Activated CD4-positive, alpha-beta memory T cell treated with anti-CD3 and anti-CD28 coated beads, Interleukin-2, amount 10 ng/mL, durations not matched to agents 7 days and 5 days (primary cell): ENCODE results near the gene FAM169A. TPM values are rescaled to one million over a fixed set of nuclear protein-coding genes. Genes with fewer than 3 reads are reported as not detected.
A peak's percentile ranks its signal among the peaks of the same experiment; 100 is the strongest.
"Not testable (repeated sequence)": the region's sequence is repeated elsewhere in the genome, so short reads cannot be mapped to it uniquely, and the experiment has no call there.

Experiments
- CTCF ChIA-PET: fragments of 350-600 bp; sonication (Branson Sonifier 250); formaldehyde crosslinking; loops from one replicate; lab custom pipeline; 2021; ENCODE audit warnings: antibody characterized with exemption, inconsistent platforms; lab: Charles Lee
- POLR2A ChIA-PET: fragments of 350-600 bp; sonication (Branson Sonifier 250); formaldehyde crosslinking; loops from one replicate; lab custom pipeline; 2021; ENCODE audit warnings: antibody characterized with exemption; lab: Charles Lee
- DNase-seq: peaks from one replicate; pipeline ENCODE4 v3.0.0-alpha.2; 2020
- H3K27ac Mint-ChIP-seq: one replicate; pipeline ENCODE4 v1.8.0; 2021; ENCODE audit warnings: mild to moderate bottlenecking, mixed read lengths
- H3K27me3 Mint-ChIP-seq: one replicate; pipeline ENCODE4 v1.8.0; 2021; ENCODE audit warnings: mixed read lengths
- H3K36me3 Mint-ChIP-seq: one replicate; pipeline ENCODE4 v1.8.0; 2021; ENCODE audit warnings: low read depth, mixed read lengths
- H3K4me1 Mint-ChIP-seq: one replicate; pipeline ENCODE4 v1.8.0; 2021; ENCODE audit warnings: mixed read lengths
- H3K4me3 Mint-ChIP-seq: one replicate; pipeline ENCODE4 v1.8.0; 2021; ENCODE audit warnings: mild to moderate bottlenecking, mixed read lengths
- H3K9me3 Mint-ChIP-seq: one replicate; pipeline ENCODE4 v1.8.0; 2021; ENCODE audit warnings: mixed read lengths
- total RNA-seq, 2 experiments: library from RNA; stranded (reverse); gene quantifications; one replicate each; pipeline ENCODE4 v1.2.3, GENCODE V29; 2021

Gene FAM169A
- total RNA-seq, 2 experiments from 2014 or later: 3.5 to 4.6 TPM

DNA sequence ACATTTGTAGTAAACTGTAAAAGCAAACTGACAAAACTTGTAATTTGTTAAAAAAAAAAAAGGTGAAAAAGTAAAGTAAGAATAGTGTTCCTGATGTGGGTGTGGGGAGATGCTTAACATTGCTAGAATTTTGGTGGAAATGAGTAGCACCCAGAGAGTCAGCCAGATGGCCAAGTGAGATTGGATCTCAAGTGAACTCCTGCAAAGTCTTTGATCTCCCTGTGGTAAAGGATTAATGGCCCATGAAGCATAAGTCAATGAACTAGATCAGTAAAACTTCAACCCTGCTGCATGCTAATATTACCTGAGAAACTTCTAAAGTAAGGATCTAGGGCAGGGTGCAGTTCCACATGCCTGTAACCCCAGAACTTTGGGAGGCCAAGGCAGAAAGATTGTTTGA, 19.0 kb upstream of the FAM169A start:
- Mint-ChIP-seq H3K4me3 (no peak overlapping the region), H3K27ac (no peak overlapping the region), H3K9me3 (no peaks in the 10 kb centered on the region), H3K36me3 (no peaks in the 10 kb centered on the region), H3K27me3 (peaks cover 4% of the 10 kb centered on the region), H3K4me1 (no peaks in the 10 kb centered on the region)
- ChIA-PET POLR2A (no interaction called here), CTCF (no interaction called here)
- no peak for DNase-seq

DNA sequence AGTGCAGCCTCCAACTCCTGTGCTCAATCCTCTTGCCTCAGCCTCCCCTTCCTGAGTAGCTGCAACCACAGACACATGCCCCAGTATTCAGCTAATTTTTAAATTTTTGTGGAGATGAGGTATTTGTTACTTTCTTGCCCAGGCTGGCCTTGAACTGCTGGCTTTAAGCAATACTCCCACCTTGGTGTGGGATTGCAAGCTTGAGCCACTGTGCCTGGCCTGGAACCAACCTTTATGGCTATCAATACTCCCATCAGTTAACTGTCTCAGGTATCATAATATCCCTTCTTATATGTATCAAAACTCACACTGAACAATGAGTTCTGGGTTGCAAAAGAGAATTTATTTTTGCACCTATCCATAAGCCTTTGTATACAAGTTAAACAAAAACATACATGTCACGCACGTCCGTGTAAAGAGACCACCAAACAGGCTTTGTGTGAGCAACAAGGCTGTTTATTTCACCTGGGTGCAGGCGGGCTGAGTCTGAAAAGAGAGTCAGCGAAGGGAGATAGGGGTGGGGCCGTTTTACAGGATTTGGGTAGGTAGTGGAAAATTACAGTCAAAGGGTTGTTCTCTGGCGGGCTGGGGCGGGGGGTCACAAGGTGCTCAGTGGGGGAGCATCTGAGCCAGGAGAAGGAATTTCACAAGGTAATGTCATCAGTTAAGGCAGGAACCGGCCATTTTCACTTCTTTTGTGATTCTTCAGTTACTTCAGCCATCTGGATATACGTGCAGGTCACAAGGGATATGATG, 16.4 kb upstream of the FAM169A start:
- H3K9me3 Mint-ChIP-seq, CTCF ChIA-PET, DNase-seq, H3K36me3 Mint-ChIP-seq, H3K4me1 Mint-ChIP-seq, H3K4me3 Mint-ChIP-seq, POLR2A ChIA-PET, H3K27ac Mint-ChIP-seq, H3K27me3 Mint-ChIP-seq: not testable (repeated sequence)

DNA sequence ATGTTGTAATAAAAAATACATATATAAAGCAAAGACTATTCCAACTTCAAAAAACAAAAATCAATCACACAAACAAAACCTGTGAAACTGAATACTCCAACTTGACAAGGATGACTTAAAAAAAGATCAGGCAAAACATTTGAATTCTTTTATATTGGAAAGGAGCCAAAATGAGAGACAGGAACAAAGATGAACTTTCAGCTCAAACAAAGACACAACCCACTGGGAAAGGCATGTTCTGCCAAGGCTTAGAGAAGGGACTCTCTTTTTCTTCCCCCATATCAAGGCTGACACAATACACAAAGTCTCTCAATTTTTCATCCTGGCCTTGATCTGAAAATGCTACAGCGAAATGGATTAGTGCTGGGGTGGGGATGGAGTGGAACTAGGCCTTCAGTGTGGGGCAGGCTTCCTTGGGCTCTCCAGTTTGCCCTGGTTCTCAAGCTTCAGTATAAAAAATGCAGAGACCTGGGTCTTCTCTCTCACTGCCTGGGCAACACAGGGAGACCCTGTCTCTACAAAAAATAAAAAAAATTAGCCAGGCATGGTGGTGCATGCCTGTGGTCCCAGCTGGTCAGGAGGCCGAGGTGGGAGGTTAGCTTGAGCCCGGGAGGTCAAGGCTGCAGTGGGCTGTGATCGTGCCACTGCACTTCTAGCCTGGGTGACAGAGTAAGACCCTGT, 11.6 kb upstream of the FAM169A start:
- Mint-ChIP-seq H3K27ac (no peak overlapping the region), H3K36me3 (no peaks in the 10 kb centered on the region), H3K9me3 (no peaks in the 10 kb centered on the region), H3K4me3 (no peak overlapping the region), H3K4me1 (no peaks in the 10 kb centered on the region), H3K27me3 (peaks cover 4% of the 10 kb centered on the region)
- CTCF ChIA-PET: no interaction called here
- no peak for DNase-seq
- POLR2A ChIA-PET: no interaction called here

DNA sequence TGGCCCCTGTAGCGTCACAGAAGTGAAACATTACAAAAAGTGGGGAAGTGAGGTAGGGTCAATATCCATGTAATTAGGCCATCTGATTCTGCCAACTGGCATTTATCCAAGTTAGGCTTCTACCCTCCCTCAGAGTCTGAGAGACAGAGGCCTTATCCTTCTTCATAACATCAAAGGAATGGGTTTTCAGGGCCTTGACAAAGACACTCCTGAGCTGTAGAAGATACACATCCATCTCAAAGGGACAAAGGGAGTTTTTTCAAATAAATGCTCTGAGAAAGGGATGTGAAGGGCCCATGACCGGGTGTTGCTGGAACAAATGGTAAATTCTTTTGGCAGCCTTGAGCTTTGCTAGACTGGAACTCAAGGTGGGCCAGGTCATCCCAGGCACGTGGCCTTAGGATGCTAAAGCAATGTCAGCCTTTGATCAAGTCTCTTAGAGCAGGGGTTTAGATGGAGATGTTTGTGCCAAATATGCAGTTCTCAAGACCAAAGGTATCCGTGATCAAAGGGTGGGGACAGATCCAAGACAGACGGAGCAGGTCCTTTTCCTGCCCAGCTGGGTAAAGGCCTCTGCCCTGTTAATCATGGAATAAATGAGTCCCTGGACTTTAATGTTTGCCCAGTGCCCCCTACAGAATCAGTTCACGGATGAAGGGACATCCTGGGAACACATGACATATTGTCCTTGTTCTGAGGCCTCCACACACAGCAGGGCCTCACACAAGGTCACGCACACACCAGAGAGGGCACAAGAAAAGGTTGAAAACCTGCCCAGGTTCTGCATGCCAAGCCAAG, 10.0 kb upstream of the FAM169A start:
- Mint-ChIP-seq H3K4me3 (no peak overlapping the region), H3K4me1 (no peaks in the 10 kb centered on the region), H3K9me3 (no peaks in the 10 kb centered on the region), H3K36me3 (no peaks in the 10 kb centered on the region), H3K27me3 (peaks cover 4% of the 10 kb centered on the region), H3K27ac (no peak overlapping the region)
- POLR2A ChIA-PET: no interaction called here
- DNase-seq: no peak
- CTCF ChIA-PET: no interaction called here

DNA sequence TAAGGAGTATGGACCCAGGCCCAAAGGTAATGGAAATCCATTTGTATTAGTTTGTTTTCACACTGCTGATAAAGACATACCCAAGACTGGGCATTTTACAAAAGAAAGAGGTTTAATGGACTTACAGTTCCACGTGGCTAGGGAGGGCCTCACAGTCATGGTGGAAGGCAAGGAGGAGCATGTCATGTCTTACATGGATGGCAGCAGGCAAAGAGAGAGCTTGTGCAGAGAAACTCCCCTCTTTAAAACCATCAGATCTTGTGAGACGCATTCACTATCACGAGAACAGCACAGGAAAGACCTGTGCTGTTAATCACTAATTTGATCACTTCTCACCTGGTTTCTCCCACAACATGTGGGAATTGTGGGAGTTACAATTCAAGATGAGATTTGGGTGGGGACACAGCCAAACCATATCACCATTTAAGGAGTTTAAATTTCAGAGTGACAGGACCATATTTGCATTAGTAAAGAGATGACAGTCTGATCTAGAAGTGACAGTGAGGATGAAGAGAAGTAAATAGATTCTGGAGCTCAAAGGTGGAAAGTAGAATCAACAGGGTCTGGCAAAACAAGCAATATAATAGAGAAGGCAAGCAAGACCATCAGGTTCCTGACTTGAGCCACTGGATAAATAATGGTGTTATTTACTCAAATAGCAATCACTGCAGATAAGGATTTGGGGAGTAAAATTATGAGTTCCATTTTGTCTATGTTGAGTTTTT, 7.5 kb upstream of the FAM169A start:
- ChIA-PET POLR2A (no interaction called here), CTCF (no interaction called here)
- H3K4me1 Mint-ChIP-seq: no peaks in the 10 kb centered on the region
- DNase-seq: no peak
- peaks cover 7% of the 10 kb centered on the region for H3K27me3 Mint-ChIP-seq
- H3K27ac Mint-ChIP-seq: no peak overlapping the region
- H3K9me3 Mint-ChIP-seq: no peaks in the 10 kb centered on the region
- no peak overlapping the region for H3K4me3 Mint-ChIP-seq
- no peaks in the 10 kb centered on the region for H3K36me3 Mint-ChIP-seq

DNA sequence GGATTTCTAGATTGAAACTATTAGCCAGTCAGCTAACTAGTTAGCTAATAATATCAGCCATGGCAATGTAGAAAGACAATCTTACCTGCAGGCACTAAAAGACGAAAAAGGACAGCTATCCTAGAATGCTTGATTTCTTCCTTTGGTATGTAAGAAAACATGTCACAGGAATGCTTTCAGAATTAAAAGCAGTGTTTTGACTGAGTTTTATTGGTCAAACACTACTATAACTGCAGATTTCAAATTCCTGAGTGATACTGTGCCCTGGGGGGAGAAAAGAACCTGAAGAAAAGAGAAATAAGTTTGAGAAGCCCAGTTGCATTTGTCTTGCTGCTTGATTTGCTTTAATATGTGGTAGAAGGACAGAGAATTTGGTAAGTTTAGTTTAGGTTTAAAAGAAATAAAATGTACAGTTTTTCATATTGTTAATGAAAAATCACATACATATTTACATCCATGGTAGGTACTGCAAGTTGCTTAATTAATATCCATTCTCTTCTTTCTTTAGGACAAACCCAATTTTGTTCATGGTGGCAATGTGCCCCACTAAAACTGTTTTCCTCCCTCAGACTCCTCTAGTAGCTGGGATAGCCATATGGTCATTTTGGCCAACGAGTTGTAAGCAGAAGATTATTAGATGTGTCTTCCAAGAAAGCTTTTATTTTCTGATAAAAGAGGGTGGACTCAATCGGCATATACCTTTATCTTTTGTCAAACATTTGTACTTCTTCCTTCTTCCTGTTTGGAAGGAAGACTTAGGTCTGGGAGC, 4.3 kb upstream of the FAM169A start:
- ChIA-PET CTCF (no interaction called here), POLR2A (no interaction called here)
- no peaks in the 10 kb centered on the region for H3K9me3 Mint-ChIP-seq
- H3K27ac Mint-ChIP-seq: no peak overlapping the region
- H3K4me1 Mint-ChIP-seq: peaks cover 3% of the 10 kb centered on the region
- no peak overlapping the region for H3K4me3 Mint-ChIP-seq
- H3K36me3 Mint-ChIP-seq: no peaks in the 10 kb centered on the region
- DNase-seq: no peak
- H3K27me3 Mint-ChIP-seq: peaks cover 21% of the 10 kb centered on the region

DNA sequence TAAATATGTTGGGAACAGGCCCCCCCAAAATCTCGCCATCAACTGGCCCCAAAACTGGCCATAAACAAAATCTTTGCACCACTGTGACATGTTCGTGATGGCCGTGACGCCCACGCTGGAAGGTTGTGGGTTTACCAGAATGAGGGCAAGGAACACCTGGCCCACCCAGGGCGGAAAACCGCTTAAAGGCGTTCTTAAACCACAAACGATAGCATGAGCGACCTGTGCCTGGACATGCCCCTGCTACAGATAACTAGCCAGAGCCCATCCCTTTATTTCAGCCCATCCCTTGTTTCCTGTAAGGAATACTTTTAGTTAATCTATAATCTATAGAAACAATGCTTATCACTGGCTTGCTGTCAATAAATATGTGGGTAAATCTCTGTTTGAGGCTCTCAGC, 3.2 kb upstream of the FAM169A start:
- H3K27ac Mint-ChIP-seq, H3K36me3 Mint-ChIP-seq, CTCF ChIA-PET, H3K9me3 Mint-ChIP-seq, DNase-seq, POLR2A ChIA-PET, H3K4me3 Mint-ChIP-seq: not testable (repeated sequence)
- Mint-ChIP-seq H3K4me1 (peaks cover 13% of the 10 kb centered on the region), H3K27me3 (peaks cover 31% of the 10 kb centered on the region)

DNA sequence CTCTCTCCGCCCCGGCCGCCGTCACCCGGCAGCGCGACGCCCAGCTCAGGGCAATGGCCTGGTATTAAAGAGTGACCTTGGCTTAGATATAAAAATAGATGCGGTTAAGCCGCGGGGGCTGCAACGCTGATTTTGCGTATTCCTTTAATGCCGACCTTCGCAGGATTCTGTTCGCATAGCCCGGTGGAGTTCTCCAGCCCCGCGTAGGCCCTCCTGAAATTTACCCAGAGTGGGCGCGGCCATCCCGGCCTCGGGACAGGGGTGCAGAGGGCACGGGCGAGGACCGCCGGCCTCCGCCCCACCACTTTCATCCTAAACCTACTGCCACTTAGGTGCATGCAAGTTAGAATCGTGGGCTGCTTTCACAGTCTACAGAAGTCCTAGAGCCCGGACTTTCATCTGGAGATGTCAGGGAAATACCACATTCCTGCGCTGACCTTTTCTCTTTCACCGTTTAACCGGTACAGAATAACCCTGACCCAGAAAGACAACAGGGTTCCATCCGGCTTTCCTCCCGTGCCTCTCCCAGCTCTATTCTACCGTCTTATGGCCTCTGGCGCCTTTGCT, 492 bp upstream of the FAM169A start:
- Mint-ChIP-seq H3K4me1 (peaks cover 13% of the 10 kb centered on the region), H3K27ac (peak overlapping the region; percentile 33), H3K4me3 (peak overlapping the region; percentile 72), H3K9me3 (no peaks in the 10 kb centered on the region), H3K36me3 (peaks cover 3% of the 10 kb centered on the region), H3K27me3 (peaks cover 29% of the 10 kb centered on the region)
- POLR2A ChIA-PET: interaction anchor here (1.0 kb wide), 1 partner anchor 100 kb away, joined by 4 read pairs; the partner anchor contains the start of genes GFM2 and NSA2
- CTCF ChIA-PET: interaction anchor here (1.1 to 1.5 kb wide), 2 partner anchors 28 to 100 kb away, joined by 3 read pairs; partner anchors contain the start of genes GFM2 and NSA2
- DNase-seq: no peak

DNA sequence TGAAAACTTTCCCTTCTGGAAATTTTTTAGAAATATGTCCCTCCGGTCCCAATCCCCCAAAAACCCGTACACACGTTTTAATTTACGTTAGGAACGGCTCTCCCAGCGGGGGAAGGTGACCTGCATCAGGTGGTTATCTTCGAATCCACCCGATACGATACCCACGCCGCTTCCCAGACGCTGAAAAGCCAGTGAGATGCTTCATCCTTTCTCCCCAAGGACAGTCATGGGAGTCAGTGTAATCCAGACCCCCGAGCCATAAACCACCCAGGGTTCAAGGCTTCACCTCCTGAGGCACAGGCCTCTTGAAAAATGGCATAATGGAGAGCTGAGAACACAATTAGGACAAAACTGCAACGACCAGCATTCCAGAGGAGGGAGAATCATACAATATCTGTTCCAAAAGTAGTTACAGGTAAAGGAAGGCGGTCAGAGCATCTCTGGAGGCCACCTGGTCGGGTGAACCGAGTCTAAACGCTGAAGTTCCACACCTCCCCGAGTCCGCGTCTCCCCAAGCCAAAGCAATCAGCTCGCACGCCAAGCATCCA, 857 bp downstream of the FAM169A start:
- Mint-ChIP-seq H3K27me3 (peaks cover 27% of the 10 kb centered on the region), H3K27ac (no peak overlapping the region), H3K4me3 (peak overlapping the region; percentile 72), H3K4me1 (peaks cover 13% of the 10 kb centered on the region), H3K36me3 (peaks cover 3% of the 10 kb centered on the region), H3K9me3 (no peaks in the 10 kb centered on the region)
- ChIA-PET POLR2A (interaction anchor here (0.9 kb wide), 2 partner anchors 13 to 472 kb away, joined by 3 read pairs; partner anchors contain the start of gene HMGCR), CTCF (no interaction called here)
- DNase-seq: no peak

DNA sequence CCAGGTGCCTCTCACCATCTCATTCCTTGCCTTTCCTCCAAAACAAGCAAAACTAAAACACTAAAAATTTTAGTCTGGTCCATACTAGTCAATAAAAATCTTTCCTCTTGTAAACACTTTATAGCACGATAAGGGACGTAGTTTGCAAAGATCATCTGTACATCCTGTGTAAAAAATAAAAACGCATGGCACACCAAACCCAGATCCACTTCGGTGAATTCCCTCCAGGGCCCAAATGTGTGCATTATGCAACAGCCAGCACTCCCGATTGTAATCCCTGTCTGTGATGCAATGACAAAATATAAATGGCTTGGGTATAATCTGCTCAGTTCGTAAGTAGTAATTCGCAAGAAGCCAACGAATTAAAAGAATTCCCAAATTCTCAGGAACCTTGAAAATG, 1.4 kb downstream of the FAM169A start:
- Mint-ChIP-seq H3K36me3 (peaks cover 3% of the 10 kb centered on the region), H3K4me3 (peak overlapping the region; percentile 72), H3K27me3 (peaks cover 26% of the 10 kb centered on the region), H3K4me1 (peaks cover 13% of the 10 kb centered on the region), H3K9me3 (no peaks in the 10 kb centered on the region), H3K27ac (no peak overlapping the region)
- CTCF ChIA-PET: no interaction called here
- POLR2A ChIA-PET: no interaction called here
- no peak for DNase-seq

DNA sequence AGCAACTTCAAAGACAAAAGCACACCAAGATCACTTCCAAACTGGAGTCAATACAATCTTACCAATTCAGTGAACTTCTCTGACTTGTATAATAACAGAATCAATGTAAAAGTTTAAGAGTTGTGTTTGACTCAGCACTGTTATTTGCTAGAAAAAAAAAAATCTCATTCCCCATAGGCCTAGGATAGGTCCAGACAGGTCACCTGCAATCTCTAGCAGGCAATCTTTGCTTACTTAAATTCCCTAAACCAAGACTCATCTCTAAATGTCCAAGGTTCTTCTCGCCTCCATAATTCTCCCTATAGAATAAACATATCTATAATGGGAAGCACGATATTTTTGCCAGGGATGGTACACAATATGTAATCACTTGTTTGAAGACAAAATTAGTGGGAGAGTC, 2.5 kb downstream of the FAM169A start:
- Mint-ChIP-seq H3K9me3 (no peaks in the 10 kb centered on the region), H3K27me3 (peaks cover 26% of the 10 kb centered on the region), H3K36me3 (peaks cover 3% of the 10 kb centered on the region), H3K4me3 (no peak overlapping the region), H3K27ac (no peak overlapping the region), H3K4me1 (peaks cover 13% of the 10 kb centered on the region)
- ChIA-PET CTCF (no interaction called here), POLR2A (no interaction called here)
- DNase-seq: no peak

DNA sequence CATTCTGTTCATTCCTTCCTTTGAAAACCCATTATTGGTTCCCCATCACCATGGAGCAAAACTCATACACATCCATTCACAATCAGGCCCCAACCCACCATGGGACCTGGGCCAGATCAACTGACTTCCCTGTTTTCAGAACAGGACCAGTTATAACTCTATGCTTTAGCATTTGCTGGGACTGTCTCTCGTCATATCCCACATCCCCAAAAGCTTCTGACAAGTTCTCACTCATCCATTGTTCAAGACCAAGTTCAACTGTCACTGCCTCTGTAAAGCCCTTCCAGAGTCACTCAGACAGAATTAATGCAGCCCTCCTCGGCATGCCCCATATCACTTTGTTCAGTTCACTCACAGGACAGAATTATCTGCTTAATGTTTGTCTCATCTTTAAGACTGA, 4.0 kb downstream of the FAM169A start:
- POLR2A ChIA-PET: no interaction called here
- CTCF ChIA-PET: interaction anchor here (1.1 kb wide), 1 partner anchor 57 kb away, joined by 3 read pairs; no protein-coding TSS in a partner anchor

More for the DNA sequence above, 4.0 kb downstream of the FAM169A start:
- no peaks in the 10 kb centered on the region for H3K9me3 Mint-ChIP-seq
- no peak overlapping the region for H3K27ac Mint-ChIP-seq
- no peak for DNase-seq
- H3K4me3 Mint-ChIP-seq: no peak overlapping the region
- H3K36me3 Mint-ChIP-seq: peaks cover 3% of the 10 kb centered on the region
- H3K4me1 Mint-ChIP-seq: peaks cover 13% of the 10 kb centered on the region
- peaks cover 20% of the 10 kb centered on the region for H3K27me3 Mint-ChIP-seq
